LNCaP clone FGC (cell line): Measurements from ENCODE around the gene PRX.

Source experiments
- DNase-seq: peaks from one replicate; pipeline ENCODE4 v3.0.0-alpha.2; 2011; ENCODE audit warnings: low read depth
- H3K4me3 ChIP-seq: 2 replicates; pipeline ENCODE4 v1.5.1; 2011; ENCODE audit warnings: mild to moderate bottlenecking, low read depth, low read length, control low read depth
- TF ChIP-seq, protein P1 (sequence below): IDR thresholded peaks from 2 replicates; pipeline ENCODE4 v1.5.1; 2012; ENCODE audit warnings: mild to moderate bottlenecking; ENCODE audit not compliant: control insufficient read depth, insufficient read depth; ENCODE audit errors: extremely low read depth

PRX gene

DNA sequence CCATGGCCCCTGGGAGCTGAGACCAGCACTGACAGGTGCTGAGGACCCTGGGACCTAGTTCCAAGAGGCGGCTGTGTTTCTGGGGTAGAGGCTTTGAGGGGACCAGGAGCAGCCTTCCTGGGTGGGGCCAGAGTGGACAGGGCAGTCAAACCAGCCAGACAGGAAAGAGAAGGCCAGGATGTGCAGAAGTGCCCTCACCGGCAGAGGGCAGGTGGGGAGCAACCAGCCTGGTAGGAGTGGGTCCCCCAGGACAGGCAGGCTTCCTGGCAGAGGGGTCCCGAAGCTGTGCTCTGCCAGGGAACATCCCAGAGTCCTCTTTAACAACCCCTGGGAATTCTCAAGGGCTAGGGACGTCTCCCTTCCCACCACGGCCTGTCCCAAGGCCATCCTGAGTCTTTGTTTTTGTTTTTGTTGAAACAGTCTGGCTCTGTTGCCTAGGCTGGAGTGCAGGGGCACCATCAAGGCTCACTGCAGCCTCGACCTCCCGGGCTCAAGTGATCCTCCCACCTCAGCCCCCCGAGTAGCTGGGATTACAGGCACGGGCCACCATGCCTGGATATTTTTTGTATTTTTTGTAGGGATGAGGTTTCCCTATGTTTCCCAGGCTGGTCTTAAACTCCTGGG lies 20.2 kb downstream of the PRX start:
- H3K4me3 ChIP-seq, result no peak overlapping the region
- peak; percentile 36 for DNase-seq
- TF ChIP-seq, protein P1, sequence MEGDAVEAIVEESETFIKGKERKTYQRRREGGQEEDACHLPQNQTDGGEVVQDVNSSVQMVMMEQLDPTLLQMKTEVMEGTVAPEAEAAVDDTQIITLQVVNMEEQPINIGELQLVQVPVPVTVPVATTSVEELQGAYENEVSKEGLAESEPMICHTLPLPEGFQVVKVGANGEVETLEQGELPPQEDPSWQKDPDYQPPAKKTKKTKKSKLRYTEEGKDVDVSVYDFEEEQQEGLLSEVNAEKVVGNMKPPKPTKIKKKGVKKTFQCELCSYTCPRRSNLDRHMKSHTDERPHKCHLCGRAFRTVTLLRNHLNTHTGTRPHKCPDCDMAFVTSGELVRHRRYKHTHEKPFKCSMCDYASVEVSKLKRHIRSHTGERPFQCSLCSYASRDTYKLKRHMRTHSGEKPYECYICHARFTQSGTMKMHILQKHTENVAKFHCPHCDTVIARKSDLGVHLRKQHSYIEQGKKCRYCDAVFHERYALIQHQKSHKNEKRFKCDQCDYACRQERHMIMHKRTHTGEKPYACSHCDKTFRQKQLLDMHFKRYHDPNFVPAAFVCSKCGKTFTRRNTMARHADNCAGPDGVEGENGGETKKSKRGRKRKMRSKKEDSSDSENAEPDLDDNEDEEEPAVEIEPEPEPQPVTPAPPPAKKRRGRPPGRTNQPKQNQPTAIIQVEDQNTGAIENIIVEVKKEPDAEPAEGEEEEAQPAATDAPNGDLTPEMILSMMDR, result peak; percentile 59

DNA sequence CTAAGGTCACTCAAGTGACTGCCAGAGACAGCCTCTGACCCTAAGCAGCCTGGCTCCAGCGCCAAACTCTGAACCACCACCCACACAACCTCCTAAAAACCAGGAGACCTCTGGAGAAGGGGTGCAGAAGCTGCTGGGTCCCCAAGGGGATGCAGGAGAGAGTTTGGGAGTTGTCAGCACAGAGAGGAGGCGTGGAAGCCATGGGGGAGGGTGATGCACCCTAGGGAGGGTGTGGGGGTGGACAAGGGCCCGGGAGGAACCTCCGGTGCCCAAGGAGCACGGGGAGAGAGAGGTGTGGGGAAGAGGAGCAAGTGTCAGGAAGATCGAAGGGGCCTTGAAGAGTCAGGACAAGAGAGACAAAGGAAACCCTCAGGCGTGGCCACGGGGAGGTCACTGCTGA lies 21.1 kb downstream of the PRX start:
- DNase-seq, result no peak
- TF ChIP-seq, protein P1, result no peak

DNA sequence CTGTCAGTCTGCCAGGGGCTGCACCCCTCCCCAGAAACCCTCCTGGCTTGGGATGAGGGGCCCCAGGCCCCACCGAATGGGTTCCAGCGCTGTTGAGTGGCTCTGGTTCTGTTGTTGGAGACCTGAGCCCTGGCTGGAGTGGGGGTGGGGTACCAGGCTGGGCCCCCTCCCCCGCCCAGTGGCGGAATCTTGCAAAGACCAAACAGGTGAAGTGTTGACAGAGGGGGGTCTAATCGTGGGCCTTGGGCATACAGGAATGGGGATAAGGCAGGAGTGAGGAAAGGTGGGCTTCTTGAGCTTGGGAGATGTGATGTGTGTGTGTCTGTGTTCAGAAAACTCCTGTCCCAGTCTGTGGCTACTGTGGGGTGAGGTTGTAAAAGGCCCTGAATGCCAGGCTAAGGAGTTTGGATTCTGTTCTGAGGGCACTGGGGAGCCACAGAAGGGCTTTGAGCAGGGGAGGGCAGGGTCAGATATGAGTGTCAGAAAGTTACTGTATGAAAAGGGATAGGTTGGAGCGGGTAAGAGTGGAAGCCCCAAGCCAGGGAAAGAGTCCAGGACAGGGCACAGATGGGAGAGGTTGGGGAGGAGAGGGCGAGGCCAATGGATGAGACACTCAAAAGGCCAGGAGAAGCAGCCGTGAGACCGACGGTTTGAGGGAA lies 23.0 kb downstream of the PRX start, which contains the start of gene HIPK4:
HIPK4 (minus strand) TSS at position 98 of the 659 bp plus-strand sequence. CDS start 279 bp downstream, outside the sequence.
- H3K4me3 ChIP-seq, result no peak within 1 kb of the TSS
- TF ChIP-seq, protein P1, result no peak
- no peak for DNase-seq

More for the DNA sequence above, 21.1 kb downstream of the PRX start:
- no peak overlapping the region for H3K4me3 ChIP-seq

DNA sequence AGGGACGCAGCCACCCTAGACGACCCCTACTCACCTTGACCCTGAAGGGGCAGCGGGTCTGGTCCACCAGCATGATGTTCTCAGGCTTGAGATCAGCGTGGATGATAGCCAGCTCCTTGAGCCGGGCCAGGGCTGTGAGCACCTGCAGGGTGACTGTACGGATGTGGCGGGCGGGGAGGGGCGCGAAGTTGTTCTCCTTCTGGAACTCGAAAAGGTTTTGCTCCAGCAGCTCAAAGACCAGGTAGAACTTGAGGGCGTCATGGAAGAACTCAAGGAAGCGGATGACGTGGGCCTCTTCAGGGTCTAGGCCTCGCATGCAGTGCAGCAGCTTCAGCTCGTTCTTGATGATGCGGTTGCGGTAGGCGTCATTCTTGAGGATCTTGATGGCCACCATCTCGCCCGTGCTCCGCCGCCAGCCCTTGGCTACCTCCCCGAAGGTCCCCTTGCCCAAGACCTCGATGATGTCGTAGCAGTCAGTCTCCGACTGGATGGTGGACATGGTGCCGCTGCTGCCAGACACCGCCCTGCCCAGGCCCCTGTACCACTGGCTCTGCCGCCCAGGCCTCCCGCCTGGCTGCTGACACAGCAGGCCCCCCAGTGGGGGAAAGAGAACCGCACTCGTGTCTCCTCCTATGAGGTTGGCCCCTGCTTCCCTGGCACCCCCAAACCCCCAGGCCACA lies 23.6 kb downstream of the PRX start:
- no peak overlapping the region for H3K4me3 ChIP-seq
- TF ChIP-seq, protein P1, result no peak
- DNase-seq, result no peak

DNA sequence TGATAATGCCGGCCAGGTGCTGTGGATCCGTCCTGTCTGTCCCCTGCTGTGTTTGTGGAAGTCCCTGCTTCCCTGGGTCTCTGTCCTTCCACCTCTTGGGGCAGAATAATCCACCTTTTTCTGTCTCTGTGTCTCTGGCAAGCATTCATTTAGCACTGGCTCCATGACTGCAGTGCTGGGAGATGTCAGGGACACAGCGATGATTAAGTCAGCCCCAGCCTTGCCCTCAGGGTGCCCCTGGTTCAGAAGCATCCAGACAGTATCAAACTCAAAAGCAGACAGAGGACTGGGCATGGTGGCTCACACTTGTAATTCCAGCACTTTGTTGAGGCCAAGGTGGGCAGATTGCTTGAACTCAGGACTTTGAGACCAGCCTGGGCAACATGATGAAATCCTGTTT lies 24.7 kb downstream of the PRX start:
- DNase-seq, result no peak
- TF ChIP-seq, protein P1, result no peak
- no peak overlapping the region for H3K4me3 ChIP-seq

DNA sequence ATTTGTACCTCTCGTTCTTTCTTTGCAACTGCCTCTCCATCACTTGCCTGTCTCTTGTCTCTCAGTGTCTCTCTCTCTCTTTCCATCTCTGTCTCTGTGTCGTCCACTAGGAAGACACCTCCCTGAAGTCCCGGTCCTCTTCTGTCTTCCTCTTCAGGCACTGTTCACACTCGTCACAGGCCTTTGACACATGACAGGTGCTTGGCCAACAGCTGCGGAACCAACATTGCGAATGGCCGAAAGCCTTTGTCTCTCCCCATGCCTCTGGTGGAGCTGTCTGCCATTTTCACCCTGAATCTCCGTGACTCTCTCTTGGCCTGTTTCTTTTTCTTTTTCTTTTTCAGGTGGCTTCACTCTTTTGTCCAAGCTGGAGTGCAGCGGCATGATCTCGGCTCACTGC lies 26.0 kb downstream of the PRX start:
- TF ChIP-seq, protein P1, result no peak
- no peak overlapping the region for H3K4me3 ChIP-seq
- DNase-seq, result no peak
